ENCODE measurements around the gene IZUMO2.
"Not testable (repeated sequence)": the region's sequence is repeated elsewhere in the genome, so short reads cannot be mapped to it uniquely, and the experiment has no call there.

DNA sequence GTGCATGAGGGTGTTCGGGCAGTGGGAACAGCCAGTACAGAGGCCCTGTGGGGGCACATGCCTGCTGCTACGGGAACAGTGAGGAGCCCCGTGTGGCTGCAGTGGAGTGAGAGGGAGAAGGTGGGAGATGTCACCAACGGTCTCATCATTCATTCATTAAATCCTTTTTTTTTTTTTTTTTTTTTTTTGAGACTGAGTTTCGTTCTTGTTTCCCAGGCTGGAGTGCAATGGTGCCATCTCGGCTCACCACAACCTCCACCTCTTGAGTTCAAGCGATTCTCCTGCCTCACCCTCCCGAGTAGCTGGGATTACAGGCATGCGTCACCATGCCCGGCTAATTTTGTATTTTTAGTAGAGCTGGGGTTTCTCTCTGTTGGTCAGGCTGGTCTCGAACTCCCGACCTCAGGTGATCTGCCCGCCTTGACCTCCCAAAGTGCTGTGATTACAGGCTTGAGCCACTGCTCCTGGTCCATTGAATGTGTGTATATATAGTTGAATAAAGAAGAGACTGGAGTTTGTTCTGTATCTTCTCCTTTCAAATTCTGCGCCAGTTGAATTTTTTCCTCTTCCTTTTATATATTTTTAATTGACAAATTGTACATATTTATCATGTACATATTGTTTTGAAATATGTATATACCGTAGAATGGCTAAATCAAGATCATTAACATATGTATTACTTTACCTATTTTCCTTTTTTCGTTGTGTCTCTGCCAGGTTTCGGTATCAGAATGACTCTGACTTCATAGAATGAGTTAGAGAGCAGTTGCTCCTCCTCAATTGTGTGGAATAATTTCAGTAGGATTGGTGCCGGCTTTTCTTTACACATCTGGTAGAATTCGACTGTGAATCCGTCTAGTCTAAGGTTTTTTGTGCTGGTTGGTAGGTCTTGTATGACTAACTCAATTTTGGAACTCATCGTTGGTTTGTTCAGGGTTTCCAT is 28.0 kb downstream of the IZUMO2 start:
- TF ChIP-seq, protein P1, sequence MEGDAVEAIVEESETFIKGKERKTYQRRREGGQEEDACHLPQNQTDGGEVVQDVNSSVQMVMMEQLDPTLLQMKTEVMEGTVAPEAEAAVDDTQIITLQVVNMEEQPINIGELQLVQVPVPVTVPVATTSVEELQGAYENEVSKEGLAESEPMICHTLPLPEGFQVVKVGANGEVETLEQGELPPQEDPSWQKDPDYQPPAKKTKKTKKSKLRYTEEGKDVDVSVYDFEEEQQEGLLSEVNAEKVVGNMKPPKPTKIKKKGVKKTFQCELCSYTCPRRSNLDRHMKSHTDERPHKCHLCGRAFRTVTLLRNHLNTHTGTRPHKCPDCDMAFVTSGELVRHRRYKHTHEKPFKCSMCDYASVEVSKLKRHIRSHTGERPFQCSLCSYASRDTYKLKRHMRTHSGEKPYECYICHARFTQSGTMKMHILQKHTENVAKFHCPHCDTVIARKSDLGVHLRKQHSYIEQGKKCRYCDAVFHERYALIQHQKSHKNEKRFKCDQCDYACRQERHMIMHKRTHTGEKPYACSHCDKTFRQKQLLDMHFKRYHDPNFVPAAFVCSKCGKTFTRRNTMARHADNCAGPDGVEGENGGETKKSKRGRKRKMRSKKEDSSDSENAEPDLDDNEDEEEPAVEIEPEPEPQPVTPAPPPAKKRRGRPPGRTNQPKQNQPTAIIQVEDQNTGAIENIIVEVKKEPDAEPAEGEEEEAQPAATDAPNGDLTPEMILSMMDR (IDR thresholded peaks at IDR 0.05; ENCODE audit: low read depth, low read length, poor library complexity, severe bottlenecking), result not testable (repeated sequence)
- TF ChIP-seq EZH2phosphoT487 (IDR thresholded peaks at IDR 0.05; ENCODE audit: borderline replicate concordance, low read length), result not testable (repeated sequence)

Measured in DOHH2 (cell line).